NCI-H2081 treated with DMSO at 0.1 percent for 48 hours (cell line): ENCODE results near the gene THRB.

Experiments used
- DNase-seq: peaks from one replicate; lab custom pipeline; 2025; lab: John Stamatoyannopoulos, UW

THRB gene

GRCh38 chr3:24494618-24495325 is at the start of gene THRB:
THRB (minus strand) TSS chr3:24494850.
- DNase-seq, result no peak

DNA sequence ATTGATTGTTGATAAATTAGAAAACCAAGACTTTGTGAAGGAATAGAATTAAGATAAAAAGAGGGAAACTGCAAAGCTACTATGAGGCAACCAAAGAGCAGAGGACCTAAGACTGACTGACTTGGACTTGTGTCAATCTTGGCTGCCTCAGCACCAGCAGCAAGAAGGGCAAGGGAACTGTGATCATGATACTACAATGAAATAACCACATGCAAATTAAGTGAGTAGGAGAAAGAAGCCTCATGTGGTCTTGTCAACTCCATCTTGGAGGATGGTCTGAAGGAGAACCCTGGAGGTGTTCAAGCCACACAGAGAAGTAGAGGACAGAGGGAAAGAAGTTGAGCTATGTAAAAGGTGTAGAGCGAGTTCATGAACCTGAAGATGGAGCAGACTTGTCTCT is 47.3 kb upstream of the THRB start:
- no peak for DNase-seq

DNA sequence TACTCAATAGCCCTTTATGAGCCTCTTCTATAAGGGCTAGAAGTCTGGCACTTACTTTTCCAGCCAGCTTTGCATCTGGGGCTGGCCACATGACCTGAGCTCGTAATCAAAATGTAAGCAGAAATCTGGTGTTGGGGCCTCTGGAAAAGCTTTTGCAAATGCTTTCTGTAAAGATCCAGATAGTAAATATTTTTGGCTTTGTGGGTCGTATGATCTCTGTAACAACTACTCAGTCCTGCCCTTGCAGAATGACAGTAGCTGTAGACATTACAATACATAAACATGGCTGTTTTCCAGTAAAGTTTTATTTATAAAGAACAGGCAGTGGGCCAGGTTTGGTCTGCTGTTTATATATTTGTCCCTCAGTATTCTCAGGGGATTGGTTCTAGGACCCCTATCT is 46.2 kb upstream of the THRB start:
- DNase-seq, result no peak

- no peak for DNase-seq
These were observed 45.0 kb upstream of the THRB start for GRCh38 chr3:24539699-24540098.

- no peak for DNase-seq
These were observed 44.2 kb upstream of the THRB start for GRCh38 chr3:24538891-24539290.

GRCh38 chr3:24533561-24534193 is 39.0 kb upstream of the THRB start:
- DNase-seq, result no peak

DNA sequence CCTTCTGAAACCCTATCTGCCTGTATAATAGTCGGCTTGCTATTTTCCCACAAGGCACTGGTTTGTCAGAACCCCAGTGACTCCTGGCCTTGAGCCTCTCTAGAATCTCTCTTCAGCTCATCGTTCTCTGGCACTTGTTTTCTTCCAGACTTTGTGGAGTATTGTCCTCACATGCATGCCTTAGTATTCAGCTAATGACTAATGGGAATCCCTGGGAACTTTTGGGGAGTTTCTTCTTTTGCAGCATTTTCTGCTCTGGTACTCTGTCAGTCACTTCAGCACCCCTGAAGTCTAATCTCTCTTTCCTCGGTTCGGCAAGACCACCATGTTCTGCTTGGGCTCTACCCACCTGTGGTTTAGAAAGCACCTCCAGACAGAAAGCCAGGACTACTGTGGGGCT is 35.8 kb upstream of the THRB start:
- no peak for DNase-seq

DNA sequence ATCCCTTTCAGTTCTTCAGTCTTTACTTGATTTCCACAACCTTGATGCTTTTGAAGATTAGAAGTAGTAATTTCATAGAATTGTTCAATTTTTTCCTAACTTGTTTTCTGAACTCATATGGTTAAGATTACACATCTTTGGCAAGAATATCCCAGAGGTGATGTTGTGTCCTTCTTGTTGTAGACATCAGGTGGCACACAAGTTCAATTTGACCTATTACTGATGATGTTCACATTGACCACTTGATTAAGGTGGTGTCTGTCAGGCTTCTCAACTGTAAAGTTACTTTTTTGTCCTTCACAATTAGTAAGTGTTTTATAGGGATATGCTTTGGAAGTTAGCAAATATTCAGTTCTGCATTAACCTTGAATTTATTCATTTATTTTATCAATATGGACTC is 34.6 kb upstream of the THRB start:
- DNase-seq, result no peak

- no peak for DNase-seq
These were observed 32.1 kb upstream of the THRB start for GRCh38 chr3:24526640-24527212.

DNA sequence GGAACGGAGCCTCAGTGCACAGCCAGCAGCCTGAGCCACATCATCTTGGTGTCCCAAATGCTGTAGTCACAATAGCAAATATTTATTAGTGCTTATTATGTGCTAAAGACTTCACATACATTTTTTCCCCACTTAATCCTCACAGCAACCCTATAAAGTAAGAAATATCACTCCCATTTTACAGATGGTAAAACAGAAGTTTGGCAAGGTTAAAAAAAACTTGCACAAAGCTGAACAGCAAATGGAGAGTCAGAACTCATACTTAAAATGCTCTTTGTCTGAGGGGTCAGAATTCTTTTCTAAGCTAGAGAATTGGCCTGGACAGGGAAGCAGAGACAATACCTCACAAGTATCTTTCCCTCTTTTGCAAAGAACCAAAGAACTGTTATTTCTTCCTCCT is 30.9 kb upstream of the THRB start:
- no peak for DNase-seq

- no peak for DNase-seq
These were observed 30.4 kb upstream of the THRB start for GRCh38 chr3:24525022-24525421.

- DNase-seq, result no peak
These were observed 29.5 kb upstream of the THRB start for GRCh38 chr3:24523988-24524727.

- no peak for DNase-seq
These were observed 28.6 kb upstream of the THRB start for GRCh38 chr3:24523215-24523614.

GRCh38 chr3:24522146-24522579 is 27.5 kb upstream of the THRB start:
- DNase-seq, result no peak

DNA sequence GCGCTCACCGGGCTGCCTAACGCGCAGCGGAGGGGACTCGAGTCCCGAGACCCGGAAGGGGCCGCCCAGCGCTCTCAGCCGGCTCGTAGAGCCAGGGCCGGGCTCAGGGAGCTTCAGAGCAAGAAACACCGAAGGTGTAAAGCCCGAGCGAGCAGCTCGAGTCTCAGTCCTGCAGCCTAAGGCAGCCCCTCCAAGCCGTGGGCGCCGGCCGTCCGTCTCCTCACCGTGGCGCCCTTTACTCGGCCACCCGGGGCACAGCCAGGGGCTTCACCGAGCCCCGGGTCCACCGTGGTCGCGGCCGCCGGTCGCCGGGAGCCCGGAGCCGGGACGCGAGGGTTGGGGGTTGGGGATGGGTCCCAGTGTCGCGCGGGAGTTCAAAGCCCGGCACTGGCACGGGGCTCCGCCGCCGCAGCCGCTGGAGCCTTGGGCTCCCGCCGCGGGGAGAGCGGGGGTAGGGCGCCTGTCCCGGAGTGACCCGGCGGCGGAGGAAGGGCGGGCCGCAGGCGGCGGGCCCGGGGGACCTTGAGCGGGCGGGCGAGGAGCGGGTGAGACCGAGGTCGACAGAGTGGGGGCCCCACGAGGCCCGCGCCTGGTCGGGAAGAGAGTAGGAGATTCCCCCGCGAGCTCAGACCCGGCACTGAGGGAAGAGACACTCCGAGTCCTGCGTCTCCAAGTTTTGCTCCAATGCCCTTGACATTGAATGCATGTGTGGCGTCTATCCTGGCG is 26.9 kb upstream of the THRB start:
- DNase-seq, result no peak

GRCh38 chr3:24520976-24521419 is 26.3 kb upstream of the THRB start:
- DNase-seq, result no peak

DNA sequence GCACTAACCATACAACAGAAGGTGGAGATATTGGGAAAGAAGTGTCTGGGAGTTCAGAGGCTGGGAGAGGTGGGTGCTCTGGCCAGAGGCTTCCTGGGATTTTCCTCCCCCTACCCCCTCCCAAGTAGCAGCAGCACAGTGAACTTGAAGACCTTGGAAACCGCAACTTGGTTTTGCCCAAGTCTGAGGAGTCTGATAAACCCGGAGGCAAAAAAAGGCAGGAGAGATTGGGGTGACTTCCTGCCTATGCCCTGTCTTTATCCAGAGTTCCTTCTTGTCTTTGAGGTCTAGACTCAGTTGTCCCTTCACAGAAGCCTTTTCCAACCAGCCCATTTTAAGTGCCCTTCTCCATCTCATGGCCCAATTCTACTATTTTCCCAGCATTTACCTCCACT is 25.4 kb upstream of the THRB start:
- no peak for DNase-seq

DNA sequence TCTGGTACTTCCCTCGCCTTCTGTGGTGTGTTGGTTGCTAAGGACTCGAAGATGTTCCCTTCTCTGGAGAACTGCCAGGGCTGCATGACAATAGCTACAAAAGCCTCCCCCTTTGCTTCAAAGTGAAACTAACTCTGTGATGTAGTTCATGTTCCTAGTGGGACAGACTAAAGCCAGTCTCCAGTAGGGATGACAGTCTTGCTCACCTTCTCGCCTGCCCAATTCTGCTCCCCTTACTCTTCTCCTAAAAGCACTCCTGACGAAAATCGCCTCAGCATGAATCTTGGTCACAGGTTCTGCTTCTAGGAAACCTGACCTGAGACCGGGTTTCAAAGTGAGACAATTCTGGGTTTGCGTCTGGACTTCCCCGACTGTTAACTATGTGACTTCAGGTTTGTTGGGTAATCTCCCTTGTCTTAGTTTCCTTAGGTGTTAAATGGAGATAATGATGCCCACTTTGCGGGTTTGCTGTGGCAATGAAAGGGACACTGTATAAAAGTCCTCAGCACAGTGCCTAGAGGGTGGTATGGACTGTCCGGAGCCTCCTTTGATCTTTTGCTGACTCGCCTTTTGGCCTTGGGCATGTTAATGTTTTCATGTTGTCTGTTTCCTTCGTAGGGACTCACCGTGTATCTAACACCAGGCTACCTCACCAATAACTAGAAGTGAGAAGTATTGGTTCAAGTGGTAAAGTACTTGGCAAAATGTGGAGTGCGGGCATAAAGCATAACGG is 24.9 kb upstream of the THRB start:
- no peak for DNase-seq

DNA sequence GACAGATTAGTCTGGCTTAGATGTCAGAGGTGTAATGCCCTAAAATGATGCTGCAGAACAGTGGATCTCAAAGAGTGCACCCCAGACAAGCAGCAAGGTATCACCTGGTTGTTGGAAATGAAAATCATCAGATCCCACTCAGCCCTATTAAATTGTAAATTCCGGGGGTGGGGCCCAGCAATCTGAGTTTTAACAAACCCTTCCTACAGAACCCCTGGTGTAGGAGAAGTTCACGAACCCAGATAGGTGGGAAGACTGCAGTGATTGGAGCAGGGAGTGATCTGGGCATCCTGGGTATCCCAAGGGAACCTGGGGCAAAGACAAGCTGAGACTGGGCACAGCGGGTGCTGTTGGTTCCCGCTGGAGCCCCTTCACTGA is 24.3 kb upstream of the THRB start:
- no peak for DNase-seq

DNA sequence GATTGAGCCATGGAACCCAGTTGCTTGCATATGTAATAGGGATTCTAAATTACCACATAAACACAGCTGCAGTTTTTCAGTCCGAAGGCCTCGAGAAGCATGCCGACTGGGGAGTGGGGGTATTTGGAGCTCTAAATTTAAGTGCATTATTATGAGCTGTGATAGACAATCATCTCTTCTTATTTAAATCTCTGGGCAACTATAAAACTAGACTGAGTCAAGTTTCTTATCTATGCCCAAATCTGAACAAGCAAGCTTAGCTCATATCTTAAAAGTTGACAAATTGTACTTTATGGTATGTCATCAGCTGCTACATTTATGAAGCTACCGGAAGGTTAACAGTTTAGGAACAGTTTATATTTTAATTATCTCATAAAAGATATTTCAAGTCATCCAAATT is 19.5 kb upstream of the THRB start:
- no peak for DNase-seq

DNA sequence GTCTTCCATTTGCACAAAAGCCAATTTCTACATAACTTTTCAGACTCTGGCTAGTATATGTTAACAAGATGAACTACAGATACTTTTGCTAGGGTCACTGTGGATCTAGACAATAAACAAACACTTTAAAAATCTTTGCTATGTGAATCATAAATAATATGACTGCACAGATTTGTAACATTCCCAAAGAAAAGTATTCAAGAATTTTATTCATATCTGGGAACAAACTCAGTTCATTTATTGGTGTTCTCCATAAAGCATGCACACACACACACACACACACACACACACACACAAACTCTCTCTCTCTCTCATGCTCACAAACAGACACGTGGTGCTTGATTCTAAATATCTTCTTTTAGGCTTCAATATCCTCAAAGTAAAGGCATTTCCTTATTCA is 18.8 kb upstream of the THRB start:
- DNase-seq, result no peak
